ENCODE measurements around the gene PCOLCE2.

- TF ChIP-seq TSHZ2 (CRISPR knock-in tag; IDR thresholded peaks at IDR 0.05) (no peak), ZFP30 (CRISPR knock-in tag; IDR thresholded peaks at IDR 0.05) (no peak), TCF4 (CRISPR knock-in tag; IDR thresholded peaks at IDR 0.05; ENCODE audit: borderline replicate concordance) (no peak), ZNF70 (CRISPR knock-in tag; IDR thresholded peaks at IDR 0.05) (no peak), PATZ1 (CRISPR knock-in tag; IDR thresholded peaks at IDR 0.05; ENCODE audit: borderline replicate concordance) (no peak), CSDC2 (CRISPR knock-in tag; IDR thresholded peaks at IDR 0.05) (no peak), ARNTL (CRISPR knock-in tag; IDR thresholded peaks at IDR 0.05; ENCODE audit: borderline replicate concordance, low read depth) (no peak), ZFP3 (CRISPR knock-in tag; IDR thresholded peaks at IDR 0.05) (no peak), RARB (CRISPR knock-in tag; IDR thresholded peaks at IDR 0.05) (no peak), ZC3H10 (CRISPR knock-in tag; IDR thresholded peaks at IDR 0.05) (no peak), ZNF565 (CRISPR knock-in tag; conservative IDR thresholded peaks at IDR 0.05; ENCODE audit: low read depth) (no peak), CREB5 (CRISPR knock-in tag; IDR thresholded peaks at IDR 0.05; ENCODE audit: low read depth) (no peak)
Measured at GRCh38 chr3:142934887-142935269, 46.0 kb upstream of the PCOLCE2 start.

Measured in SK-N-SH treated with all-trans-retinoic acid at 6 μM for 48 hours (cell line).